Ovary (tissue), 3 donors: ENCODE results near the gene EFNA3.

Experiments
- POLR2A ChIP-seq: fragments of 450-650 bp; IDR thresholded peaks from one replicate; pipeline ENCODE4 v1.6.1; 2017; ENCODE audit warnings: antibody characterized with exemption, mild to moderate bottlenecking, moderate library complexity
- TF ChIP-seq, protein P1 (sequence below), 3 donors: fragments of 450-650 bp in 2 of 3; fragments of 200-600 bp in 1 of 3; IDR thresholded peaks; one replicate each; pipeline versions ENCODE4 v1.5.1 to v1.8.0; 2016 to 2022; ENCODE audit warnings: antibody characterized with exemption in 3 of 3, mild to moderate bottlenecking in 1 of 3
- donor health status: DM: no; HTN: no; CAD: no.

DNA sequence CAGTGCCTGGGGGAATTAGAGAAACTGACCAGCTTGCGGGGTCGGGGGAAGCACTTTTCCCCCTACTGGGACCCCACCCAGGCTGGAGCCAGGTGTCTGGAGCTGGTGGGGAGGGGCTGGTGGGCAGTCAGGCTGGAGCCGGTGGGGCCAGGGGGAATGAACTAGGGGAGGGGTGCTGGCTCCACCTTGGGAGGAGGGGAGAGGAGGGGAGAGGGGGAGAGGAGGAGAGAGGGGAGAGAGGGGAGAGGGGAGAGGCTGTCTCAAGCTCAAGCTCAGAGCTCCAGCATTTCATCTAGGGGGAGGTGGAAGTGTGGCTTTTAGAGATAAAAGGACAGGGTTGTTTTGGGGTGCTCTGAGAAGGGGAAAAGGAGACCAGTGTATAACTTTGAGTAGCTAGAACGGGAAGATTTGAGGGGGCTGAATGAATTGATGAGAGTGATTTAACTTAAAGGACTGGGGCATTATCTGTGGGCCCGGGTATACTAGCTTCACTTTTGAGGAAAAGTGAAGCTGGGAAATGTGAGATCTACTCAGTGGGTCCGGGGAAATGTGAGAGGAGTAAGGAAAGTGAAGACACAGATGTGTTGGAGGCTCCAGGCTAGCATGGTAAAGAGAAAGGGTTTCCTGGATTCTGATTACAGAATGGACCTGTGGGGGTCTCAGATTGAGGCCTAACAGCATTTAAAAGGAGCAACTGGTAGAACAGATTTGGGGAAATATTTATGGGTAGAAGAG, 51.8 kb downstream of the EFNA3 start:
- TF ChIP-seq, protein P1, sequence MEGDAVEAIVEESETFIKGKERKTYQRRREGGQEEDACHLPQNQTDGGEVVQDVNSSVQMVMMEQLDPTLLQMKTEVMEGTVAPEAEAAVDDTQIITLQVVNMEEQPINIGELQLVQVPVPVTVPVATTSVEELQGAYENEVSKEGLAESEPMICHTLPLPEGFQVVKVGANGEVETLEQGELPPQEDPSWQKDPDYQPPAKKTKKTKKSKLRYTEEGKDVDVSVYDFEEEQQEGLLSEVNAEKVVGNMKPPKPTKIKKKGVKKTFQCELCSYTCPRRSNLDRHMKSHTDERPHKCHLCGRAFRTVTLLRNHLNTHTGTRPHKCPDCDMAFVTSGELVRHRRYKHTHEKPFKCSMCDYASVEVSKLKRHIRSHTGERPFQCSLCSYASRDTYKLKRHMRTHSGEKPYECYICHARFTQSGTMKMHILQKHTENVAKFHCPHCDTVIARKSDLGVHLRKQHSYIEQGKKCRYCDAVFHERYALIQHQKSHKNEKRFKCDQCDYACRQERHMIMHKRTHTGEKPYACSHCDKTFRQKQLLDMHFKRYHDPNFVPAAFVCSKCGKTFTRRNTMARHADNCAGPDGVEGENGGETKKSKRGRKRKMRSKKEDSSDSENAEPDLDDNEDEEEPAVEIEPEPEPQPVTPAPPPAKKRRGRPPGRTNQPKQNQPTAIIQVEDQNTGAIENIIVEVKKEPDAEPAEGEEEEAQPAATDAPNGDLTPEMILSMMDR (IDR thresholded peaks at IDR 0.05), result no peak
- no peak for TF ChIP-seq POLR2A
